WTC11 (cell line): ENCODE measurements around the gene URB1.

Experiments
- CTCF ChIP-seq: fragments of 200-600 bp; IDR thresholded peaks from 2 replicates; pipeline ENCODE4 v1.8.0; 2022; ENCODE audit warnings: antibody characterized with exemption
- FOXK1 ChIP-seq: sonication (generic); formaldehyde crosslinking; IDR thresholded peaks from 2 replicates; pipeline ENCODE4 v1.8.0; 2022; ENCODE audit warnings: mild to moderate bottlenecking, moderate library complexity, missing genetic modification reagents
- FOXP1 ChIP-seq: sonication (generic); formaldehyde crosslinking; IDR thresholded peaks from 2 replicates; pipeline ENCODE4 v1.8.0; 2022; ENCODE audit warnings: missing genetic modification reagents, mild to moderate bottlenecking, moderate library complexity, borderline replicate concordance
- SMAD4 ChIP-seq: sonication (generic); formaldehyde crosslinking; IDR thresholded peaks from 2 replicates; pipeline ENCODE4 v1.8.0; 2022; ENCODE audit warnings: mild to moderate bottlenecking, missing genetic modification reagents
- ZMAT4 ChIP-seq: fragments of 250-450 bp; sonication (Bioruptor Pico); IDR thresholded peaks from 2 replicates; pipeline ENCODE4 v1.9.0; 2021; ENCODE audit warnings: mild to moderate bottlenecking

- no peak for TF ChIP-seq CTCF
- TF ChIP-seq SMAD4 (CRISPR knock-in tag), result no peak
- TF ChIP-seq ZMAT4 (CRISPR knock-in tag), result no peak
- TF ChIP-seq FOXK1, result no peak
- no peak for TF ChIP-seq FOXP1
Measured at GRCh38 chr21:32348604-32349332, 44.0 kb downstream of the URB1 start.
